NCI-H226 (cell line): ENCODE results near the gene OR4K14.
A peak's percentile ranks its signal among the peaks of the same experiment; 100 is the strongest.
"Not testable (repeated sequence)": the region's sequence is repeated elsewhere in the genome, so short reads cannot be mapped to it uniquely, and the experiment has no call there.

ENCODE experiments used
- DNase-seq: peaks from one replicate; pipeline ENCODE4 v3.0.0-alpha.2; 2015

The OR4K14 gene

GRCh38 chr14:20019257-20019865 is at the start of gene OR4K14:
OR4K14 (minus strand) TSS chr14:20019307; CDS start chr14:20015193, 4,114 bp downstream.
- DNase-seq, result no peak

DNA sequence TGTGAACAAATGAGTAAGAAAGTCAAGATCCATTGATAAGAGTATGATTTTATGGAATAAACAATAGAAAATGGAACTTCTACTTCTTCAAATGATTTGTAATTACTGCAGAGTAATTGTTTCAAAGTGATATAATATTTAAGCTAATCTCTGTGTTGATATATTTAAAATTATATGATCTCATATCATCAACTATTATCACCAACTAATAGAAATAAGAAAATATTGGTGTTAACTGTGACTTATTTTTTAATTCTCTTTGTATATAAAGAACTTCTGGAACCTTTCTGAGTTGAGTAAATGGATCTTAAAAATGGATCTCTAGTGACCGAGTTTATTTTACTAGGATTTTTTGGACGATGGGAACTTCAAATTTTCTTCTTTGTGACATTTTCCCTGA is 40.6 kb upstream of the OR4K14 start, which contains the start of gene OR4L1:
Gene OR4L1, plus strand, starts transcription at position 301 of the 400 bp plus-strand sequence. Its CDS starts 0 bp downstream, at position 301.
- DNase-seq, result no peak

DNA sequence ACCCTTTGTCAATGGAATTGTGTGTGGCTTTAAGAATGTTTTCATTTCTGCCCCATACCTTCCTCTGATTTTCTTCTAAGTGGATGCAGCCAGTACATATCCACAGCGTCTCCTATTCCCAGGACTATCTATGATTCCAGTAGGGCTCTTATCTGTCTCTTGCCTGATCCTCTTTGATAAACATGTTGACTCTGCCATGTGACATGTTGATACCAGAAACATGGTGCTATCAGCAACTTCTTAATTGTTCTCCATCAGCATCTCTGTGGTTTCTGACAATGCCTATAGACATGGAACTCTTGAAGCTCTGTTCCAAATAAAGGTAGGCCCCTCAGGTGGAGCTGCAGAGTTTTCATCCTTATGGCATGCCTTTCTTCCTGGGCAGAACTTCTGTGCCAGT is 29.1 kb upstream of the OR4K14 start:
- DNase-seq, result no peak

- no peak for DNase-seq
Measured at GRCh38 chr14:20044243-20044642, 25.1 kb upstream of the OR4K14 start.

- DNase-seq, result no peak
Measured at GRCh38 chr14:20035938-20036337, 16.8 kb upstream of the OR4K14 start, which contains the start of gene OR4K13. OR4K13 (minus strand) TSS chr14:20036038; CDS start chr14:20034758, 1,280 bp downstream.

- DNase-seq, result no peak
Measured at GRCh38 chr14:20035449-20035848, 16.3 kb upstream of the OR4K14 start.

DNA sequence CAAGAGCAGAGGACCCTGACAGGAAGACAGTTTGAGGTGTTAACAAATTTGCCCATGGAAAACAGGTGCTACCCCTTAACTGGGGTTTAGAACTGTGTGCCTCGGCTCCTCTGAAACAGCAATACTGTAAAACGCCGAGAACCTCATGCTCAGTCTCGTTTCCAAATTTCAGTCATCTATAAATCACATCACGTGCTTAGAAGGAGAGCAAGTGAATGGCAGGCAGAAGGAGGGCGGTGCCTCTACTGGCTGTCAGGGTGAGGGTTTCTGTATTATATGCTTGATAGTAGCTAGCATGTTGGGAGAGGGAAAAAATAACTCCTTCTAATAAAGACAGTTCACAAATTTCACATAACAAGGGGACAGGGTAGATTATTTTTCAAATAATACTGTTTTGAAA is 12.0 kb upstream of the OR4K14 start:
- no peak for DNase-seq

DNA sequence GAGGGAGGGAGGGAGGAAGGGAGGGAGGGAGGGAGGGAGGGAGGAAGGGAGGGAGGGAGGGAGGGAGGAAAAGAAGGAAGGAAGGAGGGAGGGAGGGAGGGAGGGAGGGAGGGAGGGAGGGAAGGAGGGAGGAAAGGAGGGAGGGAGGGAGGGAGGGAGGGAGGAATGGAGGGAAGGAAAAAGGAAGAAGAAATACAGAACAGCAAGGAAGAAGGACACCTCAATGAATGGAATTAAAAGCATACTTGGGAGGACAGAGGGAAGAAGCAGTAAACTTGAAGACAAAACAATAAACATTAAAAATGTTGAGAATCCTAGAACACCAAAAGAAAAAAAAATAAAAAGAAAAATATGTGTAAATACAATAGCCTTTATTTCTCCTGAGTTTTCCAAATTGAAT is 11.0 kb downstream of the OR4K14 start:
- no peak for DNase-seq

DNA sequence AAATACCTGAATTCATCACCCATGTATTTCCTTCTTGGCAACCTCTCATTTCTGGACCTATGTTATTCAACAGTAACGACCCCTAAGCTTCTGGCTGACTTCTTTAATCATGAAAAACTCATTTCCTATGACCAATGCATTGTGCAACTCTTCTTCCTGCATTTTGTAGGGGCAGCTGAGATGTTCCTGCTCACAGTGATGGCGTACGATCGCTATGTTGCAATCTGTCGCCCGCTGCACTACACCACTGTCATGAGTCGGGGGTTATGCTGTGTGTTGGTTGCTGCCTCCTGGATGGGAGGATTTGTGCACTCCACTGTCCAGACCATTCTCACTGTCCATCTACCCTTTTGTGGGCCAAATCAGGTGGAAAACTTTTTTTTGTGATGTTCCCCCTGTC is 16.8 kb downstream of the OR4K14 start:
- DNase-seq, result peak; percentile 40

GRCh38 chr14:20001863-20002262 is 17.2 kb downstream of the OR4K14 start, which contains the start of gene OR4Q2:
OR4Q2 (plus strand) TSS chr14:20002163.
- no peak for DNase-seq

DNA sequence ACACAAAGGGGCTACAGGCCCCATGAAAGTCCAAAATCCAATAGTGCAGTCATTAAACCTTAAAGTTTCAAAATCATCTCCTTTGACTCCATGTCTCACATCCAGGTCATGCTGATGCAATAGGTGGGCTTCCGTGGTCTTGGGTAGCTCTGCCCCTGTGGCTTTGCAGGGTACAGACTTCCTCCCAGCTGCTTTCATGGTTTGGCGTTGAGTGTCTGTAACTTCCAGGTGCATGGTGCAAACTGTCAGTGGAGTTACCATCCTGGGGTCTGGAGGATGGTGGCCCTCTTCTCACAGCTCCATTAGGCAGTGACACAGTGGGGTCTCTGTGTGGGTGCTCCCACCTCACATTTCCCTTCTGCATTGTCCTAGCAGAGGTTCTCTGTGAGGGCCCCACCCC is 25.7 kb downstream of the OR4K14 start:
- no peak for DNase-seq

DNA sequence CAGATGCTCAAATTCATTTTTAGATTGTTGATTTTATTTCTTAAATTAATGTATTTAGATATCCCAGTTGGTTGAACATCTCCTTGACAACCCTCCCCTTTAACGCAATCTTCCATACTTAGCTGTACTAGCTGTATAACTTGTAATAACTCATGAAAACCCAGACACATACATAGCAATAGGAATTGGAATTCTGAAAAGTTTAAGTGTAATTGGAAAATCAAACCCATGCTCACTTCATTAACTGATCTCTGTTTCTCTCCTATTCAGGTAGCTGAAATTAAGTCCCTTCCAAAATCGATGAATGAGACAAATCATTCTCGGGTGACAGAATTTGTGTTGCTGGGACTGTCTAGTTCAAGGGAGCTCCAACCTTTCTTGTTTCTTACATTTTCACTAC is 43.8 kb downstream of the OR4K14 start, which contains the start of gene OR4K15:
Gene OR4K15, plus strand, starts transcription at position 301 of the 400 bp plus-strand sequence. Its CDS starts 0 bp downstream, at position 301.
- no peak for DNase-seq

DNA sequence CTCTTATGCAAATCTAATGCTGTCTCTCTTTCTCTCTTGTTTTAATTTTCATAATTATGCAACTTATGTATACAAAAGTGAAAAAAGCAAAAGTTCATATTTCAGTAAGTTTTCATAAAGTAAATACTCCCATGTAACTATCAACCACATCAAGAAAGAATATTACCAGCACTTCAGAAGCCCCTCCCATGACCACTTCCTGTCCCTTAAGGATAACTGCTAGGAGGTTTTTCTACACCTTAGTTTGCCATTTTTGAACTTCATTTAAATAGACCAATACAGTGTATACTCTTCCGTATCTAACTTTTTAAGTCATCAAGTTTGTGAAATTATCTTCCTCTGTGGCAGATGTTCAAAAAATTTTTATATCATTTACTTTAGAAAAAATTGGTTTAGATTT is 44.3 kb downstream of the OR4K14 start:
- no peak for DNase-seq

DNA sequence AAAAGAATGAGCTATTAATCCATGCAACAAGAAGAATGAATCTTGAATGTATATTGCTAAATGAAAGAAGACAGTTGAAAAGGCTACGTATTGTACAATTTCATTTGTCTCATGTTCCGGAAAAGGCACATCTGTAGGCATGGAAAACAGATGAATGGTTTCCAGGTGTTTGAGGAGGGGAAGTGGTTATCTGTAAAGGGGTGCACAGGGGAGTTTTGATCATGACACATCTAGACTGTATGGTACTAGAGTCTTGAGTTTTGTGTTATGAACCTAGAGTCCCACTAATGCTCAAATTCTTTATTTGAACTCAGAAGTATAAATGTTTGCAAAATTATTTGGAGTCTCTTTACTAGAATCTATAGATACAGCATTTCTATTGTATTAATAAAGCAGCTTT is 49.4 kb downstream of the OR4K14 start:
- DNase-seq, result not testable (repeated sequence)
